Calu3 (cell line): ENCODE results near the gene DOCK8. TPM values are rescaled to one million over a fixed set of nuclear protein-coding genes. Genes with fewer than 3 reads are reported as not detected.

ENCODE experiments used
- BruUV-seq: library from RNA; stranded (reverse); fragments of 400-500 nt; replicated peaks from 2 replicates; lab custom pipeline; 2021; lab: Mats Ljungman, UMichigan
- CTCF ChIA-PET: fragments of 300-600 bp; sonication (Branson Sonifier 250); formaldehyde crosslinking; loops from one replicate; lab custom pipeline; 2022; ENCODE audit warnings: antibody characterized with exemption; lab: Charles Lee
- DNase-seq: peaks from one replicate; pipeline ENCODE4 v3.0.0; 2022
- H3K27ac Mint-ChIP-seq: one replicate; pipeline ENCODE4 v1.8.0; 2022; ENCODE audit warnings: mixed read lengths; ENCODE audit not compliant: unreplicated experiment
- H3K27me3 Mint-ChIP-seq: one replicate; pipeline ENCODE4 v1.8.0; 2022; ENCODE audit warnings: mixed read lengths; ENCODE audit not compliant: unreplicated experiment
- H3K36me3 Mint-ChIP-seq: one replicate; pipeline ENCODE4 v1.8.0; 2022; ENCODE audit warnings: mild to moderate bottlenecking, moderate library complexity, mixed read lengths; ENCODE audit not compliant: insufficient read depth, unreplicated experiment
- H3K4me1 Mint-ChIP-seq: one replicate; pipeline ENCODE4 v1.8.0; 2022; ENCODE audit warnings: mild to moderate bottlenecking, low read depth, mixed read lengths; ENCODE audit not compliant: unreplicated experiment
- H3K4me3 Mint-ChIP-seq: one replicate; pipeline ENCODE4 v1.8.0; 2022; ENCODE audit warnings: mild to moderate bottlenecking, low read depth, moderate library complexity, mixed read lengths; ENCODE audit not compliant: unreplicated experiment
- H3K9me3 Mint-ChIP-seq: one replicate; pipeline ENCODE4 v1.8.0; 2022; ENCODE audit warnings: low read depth, mixed read lengths; ENCODE audit not compliant: unreplicated experiment
- CTCF ChIP-seq: fragments of 200-600 bp; IDR thresholded peaks from one replicate; pipeline ENCODE4 v1.8.0; 2022; ENCODE audit warnings: antibody characterized with exemption; ENCODE audit not compliant: unreplicated experiment
- intact Hi-C: fragments of 100-400 bp; cut with micrococcal nuclease; formaldehyde crosslinking; loops from one replicate; pipeline ENCODE4 v1.10.0; 2022; ENCODE audit not compliant: unreplicated experiment
- total RNA-seq: library from RNA; stranded (reverse); gene quantifications from 2 replicates; pipeline ENCODE4 v1.2.3, GENCODE V29; 2022

DOCK8 gene
- total RNA-seq, 1 experiment from 2014 or later = 0.50 TPM

DNA sequence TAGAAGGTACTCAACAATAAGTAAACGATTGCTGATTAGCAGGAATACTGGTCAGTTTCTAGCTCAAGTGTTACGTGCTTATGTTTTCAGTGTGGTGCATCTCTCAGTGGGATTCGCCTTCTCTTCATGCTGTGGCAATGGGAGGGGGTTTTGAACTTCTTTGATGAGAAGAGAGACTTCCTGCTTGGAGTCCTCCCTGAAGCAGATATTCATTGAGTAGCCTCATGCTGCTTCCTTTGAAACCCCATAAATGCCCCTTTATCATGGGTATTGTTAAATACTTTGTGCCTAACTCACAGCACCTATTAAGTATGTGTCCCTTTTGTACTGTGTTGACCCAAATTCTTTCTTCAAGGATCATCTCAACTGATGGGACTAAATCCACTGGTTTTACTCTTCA is 116.5 kb downstream of the DOCK8 start:
- TF ChIP-seq CTCF = no peak
- no peaks in the 10 kb centered on the region for H3K36me3 Mint-ChIP-seq
- no peaks in the 10 kb centered on the region for H3K9me3 Mint-ChIP-seq
- no peak overlapping the region for H3K27ac Mint-ChIP-seq
- no peaks in the 10 kb centered on the region for H3K4me1 Mint-ChIP-seq
- no peak overlapping the region for H3K4me3 Mint-ChIP-seq
- H3K27me3 Mint-ChIP-seq = peaks cover 6% of the 10 kb centered on the region
- CTCF ChIA-PET = no interaction called here
- intact Hi-C loops = no loop called here
- DNase-seq = no peak
- BruUV-seq = no TSS peak

- no peaks in the 10 kb centered on the region for H3K36me3 Mint-ChIP-seq
- CTCF ChIA-PET = no interaction called here
- no peaks in the 10 kb centered on the region for H3K9me3 Mint-ChIP-seq
- H3K4me3 Mint-ChIP-seq = no peak overlapping the region
- DNase-seq = no peak
- H3K27ac Mint-ChIP-seq = no peak overlapping the region
- no peaks in the 10 kb centered on the region for H3K4me1 Mint-ChIP-seq
- intact Hi-C loops = no loop called here
- no peaks in the 10 kb centered on the region for H3K27me3 Mint-ChIP-seq
- TF ChIP-seq CTCF = no peak
- no TSS peak for BruUV-seq
Measured at GRCh38 chr9:335373-335772, 120.7 kb downstream of the DOCK8 start.

DNA sequence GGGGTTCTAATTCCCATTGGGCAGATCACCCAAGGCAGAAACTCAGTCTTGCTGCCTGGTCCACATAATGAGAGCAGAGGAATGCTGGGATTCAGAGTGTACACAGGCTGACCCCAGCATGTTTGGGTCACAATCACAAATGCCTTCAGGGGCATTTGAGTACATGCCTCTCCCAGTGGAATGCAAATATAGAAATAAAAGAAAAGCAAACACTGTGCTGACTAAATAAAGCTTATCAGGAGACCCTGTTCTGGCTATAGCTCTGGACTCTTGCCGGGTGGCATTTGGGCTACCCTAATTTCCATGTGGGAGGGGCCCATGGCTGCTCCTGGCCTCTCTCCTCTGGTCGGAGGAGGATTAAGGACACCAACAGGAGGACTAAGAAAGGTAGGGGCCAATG is 121.4 kb downstream of the DOCK8 start:
- Mint-ChIP-seq H3K4me3 (no peak overlapping the region), H3K27me3 (no peaks in the 10 kb centered on the region), H3K9me3 (no peaks in the 10 kb centered on the region), H3K27ac (no peak overlapping the region), H3K4me1 (no peaks in the 10 kb centered on the region), H3K36me3 (no peaks in the 10 kb centered on the region)
- no peak for TF ChIP-seq CTCF
- intact Hi-C loops = no loop called here
- no peak for DNase-seq
- CTCF ChIA-PET = interaction anchor here (0.6 kb wide), 1 partner anchor 1773 kb away, joined by 3 read pairs; no protein-coding TSS in a partner anchor
- no TSS peak for BruUV-seq

DNA sequence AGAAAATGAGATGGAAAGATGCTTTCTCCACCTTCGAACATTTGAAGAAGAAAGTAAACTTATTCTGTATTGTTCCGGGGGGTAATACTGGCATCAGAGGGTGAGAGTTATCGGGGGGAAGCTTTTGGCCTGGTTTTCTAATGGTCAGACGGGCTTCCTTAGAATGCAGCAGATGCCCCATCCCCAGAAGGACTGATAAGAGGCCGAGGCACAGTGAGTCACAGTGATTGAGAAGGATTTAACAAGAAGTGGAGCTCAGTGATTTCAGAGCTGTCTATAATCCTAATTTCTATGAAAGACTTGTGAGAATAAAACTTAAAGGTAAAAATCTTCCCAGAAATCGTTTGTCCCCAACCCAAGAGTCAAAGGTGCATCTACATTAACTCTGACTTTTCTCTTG is 123.9 kb downstream of the DOCK8 start:
- H3K4me3 Mint-ChIP-seq = no peak overlapping the region
- DNase-seq = no peak
- H3K4me1 Mint-ChIP-seq = no peaks in the 10 kb centered on the region
- CTCF ChIA-PET = interaction anchor here (0.8 kb wide), 1 partner anchor 678 kb away, joined by 3 read pairs; no protein-coding TSS in a partner anchor
- H3K9me3 Mint-ChIP-seq = no peaks in the 10 kb centered on the region
- BruUV-seq = no TSS peak
- no peaks in the 10 kb centered on the region for H3K36me3 Mint-ChIP-seq
- intact Hi-C loops = no loop called here
- H3K27me3 Mint-ChIP-seq = no peaks in the 10 kb centered on the region
- no peak overlapping the region for H3K27ac Mint-ChIP-seq
- TF ChIP-seq CTCF = no peak
